HG03159 (cell line): ENCODE data around the gene KRTAP10-11.
"Not testable (repeated sequence)": the region's sequence is repeated elsewhere in the genome, so short reads cannot be mapped to it uniquely, and the experiment has no call there.

Source experiments
- ATAC-seq: cut with Tn5 transposase; IDR thresholded peaks from one replicate; pipeline ENCODE4 v1.9.1; 2021; ENCODE audit warnings: mild to moderate bottlenecking, moderate library complexity; ENCODE audit not compliant: unreplicated experiment

The KRTAP10-11 gene

DNA sequence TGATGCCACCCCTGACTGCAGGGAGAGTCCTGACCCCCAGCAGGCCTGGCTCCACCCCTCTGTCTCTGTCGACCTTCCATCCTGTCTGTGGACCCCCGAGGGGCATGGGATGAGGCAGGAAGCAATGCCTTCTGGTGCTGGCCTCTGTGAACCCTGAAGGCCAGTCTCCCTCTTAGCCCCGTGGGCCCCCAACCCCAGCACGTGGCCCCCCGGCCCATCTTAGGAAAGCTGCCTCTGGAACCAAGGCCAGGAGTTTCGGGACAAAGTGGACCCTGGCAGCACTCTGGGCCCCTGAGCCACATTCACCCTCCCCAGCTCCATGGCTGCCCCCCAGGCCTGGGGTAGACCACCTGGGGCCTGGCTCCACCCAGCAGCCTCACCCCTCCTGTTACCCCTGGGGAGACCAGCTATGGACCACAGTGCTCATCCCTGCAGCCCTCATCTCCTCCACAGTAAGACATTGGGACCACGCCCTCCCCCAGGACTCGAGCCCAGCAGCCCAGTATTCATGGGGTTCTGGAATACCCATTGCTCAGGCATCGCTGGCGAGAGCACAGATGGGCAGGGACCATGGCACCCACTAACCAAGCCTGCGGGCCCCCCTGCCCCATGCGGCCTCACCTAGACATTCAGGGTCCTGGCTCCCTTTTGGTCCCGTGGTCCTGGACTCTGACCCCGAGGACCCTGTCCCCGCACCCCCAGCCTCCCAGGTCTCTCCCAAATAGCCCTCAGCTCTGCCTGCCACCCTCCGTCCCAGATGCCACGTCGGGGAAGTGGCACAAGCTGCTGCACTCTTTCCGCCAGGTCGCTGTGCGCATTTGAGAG, 7.5 kb upstream of the KRTAP10-11 start:
- not testable (repeated sequence) for ATAC-seq

DNA sequence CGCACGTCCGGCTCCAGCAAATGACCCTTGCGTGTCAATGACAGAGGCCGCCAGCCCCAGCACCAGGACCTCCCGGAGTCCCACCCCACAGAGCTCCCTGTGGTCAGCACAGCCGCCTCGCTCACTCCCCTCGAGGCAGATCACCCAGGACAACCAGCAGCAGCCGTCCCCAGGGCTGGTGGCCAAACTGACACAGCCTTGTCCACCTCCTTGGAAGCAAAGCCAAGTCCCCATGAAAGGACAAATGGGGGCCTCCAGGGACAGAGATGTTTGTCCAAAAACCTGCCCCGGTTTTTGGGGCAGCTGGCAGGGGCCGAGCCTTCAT, 6.9 kb upstream of the KRTAP10-11 start:
- no peak for ATAC-seq

DNA sequence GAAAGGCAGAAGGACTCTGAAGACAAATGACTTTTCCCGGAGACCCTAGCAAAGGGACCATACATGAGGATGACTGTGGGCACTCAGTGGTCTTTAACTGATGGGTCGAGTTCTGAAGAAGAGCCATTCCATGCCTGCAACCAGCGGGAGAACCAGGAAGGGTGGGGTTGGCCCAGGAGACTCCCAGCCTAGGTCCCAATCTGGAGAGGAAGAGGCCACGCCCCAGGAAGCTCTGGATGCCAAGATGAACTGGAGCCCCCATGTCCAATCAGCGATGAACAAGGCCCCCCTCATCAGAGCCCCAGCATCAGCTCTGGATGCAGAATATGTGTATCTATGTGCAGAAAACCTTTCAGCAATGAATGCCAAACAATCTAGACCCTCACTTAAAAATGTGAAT, 5.5 kb upstream of the KRTAP10-11 start:
- ATAC-seq, result no peak

DNA sequence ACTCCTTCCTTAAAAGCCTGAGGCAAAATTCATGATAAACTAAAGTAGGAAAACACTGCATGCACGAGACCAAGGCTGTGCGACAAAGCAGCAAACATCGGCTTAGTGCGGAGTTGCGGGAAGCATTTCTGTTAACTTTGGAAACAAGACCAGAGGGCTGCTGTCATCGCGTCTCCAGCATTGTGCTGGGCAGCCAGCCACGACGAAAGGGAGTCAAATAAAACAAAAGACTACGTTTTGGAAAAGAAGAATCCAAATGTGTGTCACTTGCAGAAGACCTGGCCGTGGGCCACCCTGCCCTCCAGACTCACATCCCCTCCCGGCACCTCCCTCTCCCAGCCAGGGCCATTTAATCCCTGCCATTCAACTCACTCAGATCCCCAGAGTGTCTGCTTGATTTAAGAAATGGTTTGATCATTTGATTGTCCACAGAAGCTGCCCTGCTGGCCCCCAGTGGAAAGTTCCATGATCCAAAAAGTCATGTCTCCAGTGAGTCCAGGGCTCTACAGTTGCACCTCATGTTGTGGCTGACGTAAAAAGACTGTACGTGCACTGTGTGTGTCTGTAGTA, 2.4 kb upstream of the KRTAP10-11 start:
- ATAC-seq, result no peak

DNA sequence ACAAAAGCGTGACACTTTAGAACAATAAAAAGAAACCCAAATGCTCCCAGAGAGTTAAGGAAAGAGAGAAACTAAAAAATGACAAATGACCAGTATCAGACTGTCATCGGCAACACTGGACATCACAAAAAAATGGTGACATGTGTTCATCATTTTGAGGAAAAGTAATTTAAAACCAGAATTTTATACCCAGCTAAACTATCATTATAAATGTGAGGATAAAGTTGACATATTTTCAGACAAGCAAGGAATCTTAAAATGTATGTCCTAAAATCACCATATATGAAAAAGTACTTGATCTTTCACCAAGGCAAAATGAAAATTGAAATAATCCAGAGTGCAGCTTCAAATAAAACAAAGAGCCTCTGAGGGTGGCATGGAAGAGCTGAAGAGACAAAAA, 1.3 kb upstream of the KRTAP10-11 start:
- ATAC-seq, result no peak

GRCh38 chr21:44647222-44647552, 973 bp downstream of the KRTAP10-11 start:
- ATAC-seq, result no peak

GRCh38 chr21:44648557-44649311, 2.5 kb downstream of the KRTAP10-11 start:
- no peak for ATAC-seq

- ATAC-seq, result no peak
These were observed 3.4 kb downstream of the KRTAP10-11 start for GRCh38 chr21:44649521-44650100.

GRCh38 chr21:44650265-44650972, 4.2 kb downstream of the KRTAP10-11 start:
- ATAC-seq, result no peak

DNA sequence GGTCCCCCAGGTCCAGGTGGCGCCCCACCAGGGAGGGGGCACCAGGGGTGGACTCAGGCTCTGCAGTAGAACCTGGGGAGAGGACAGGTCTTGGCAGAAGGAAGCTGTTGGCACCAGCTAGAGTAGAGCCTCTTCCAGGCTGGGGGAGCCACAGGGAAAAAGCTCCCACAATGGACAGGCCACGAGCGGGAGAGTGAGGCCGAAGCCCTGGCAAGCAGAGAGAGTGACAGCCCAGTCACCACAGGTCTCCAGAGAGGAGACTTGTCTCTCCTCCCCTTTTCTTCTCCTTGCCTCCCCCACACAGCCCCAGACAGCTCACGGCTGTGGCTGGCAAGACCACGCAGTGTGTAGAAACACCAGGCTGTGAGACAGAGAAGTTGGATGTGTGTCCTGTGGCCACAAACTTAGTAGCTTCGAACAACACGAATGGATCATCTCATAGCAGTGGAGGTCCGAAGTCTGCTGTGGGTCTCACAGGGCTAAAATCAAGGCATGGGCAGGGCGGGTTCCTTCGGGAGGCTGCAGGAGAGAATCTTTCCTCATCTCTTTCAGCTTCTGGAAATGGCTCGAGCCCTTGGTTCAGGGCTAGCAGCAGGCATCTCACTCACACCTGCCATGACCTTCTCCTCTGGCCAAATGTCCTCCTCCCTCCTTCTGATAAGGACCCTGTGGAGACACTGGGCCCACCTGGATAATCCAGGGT, 4.9 kb downstream of the KRTAP10-11 start:
- ATAC-seq, result no peak

DNA sequence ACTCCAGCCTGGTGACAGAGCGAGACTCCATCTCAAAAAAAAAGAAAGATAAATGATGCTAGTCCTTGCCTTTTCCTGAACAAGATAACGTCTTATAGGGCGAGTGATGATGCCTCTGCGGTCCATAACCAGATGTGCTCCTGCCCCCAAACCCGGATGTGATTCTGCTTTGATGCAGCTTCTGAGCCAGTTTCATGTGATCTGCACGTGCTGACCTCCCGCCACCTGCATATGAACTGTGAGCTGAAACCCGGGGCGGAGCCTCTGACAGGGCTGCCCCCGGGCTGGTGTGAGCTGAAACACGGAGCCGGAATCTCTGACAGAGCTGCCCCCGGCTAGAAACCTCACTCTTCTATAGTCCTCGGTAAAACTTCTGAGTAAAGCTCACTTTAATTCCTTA, 6.9 kb downstream of the KRTAP10-11 start:
- no peak for ATAC-seq

GRCh38 chr21:44653656-44654575, 7.7 kb downstream of the KRTAP10-11 start:
- no peak for ATAC-seq

- no peak for ATAC-seq
These were observed 8.5 kb downstream of the KRTAP10-11 start, which contains the start of gene KRTAP12-4 for GRCh38 chr21:44654576-44655175. Gene KRTAP12-4, minus strand, starts transcription at chr21:44654659. Its CDS starts 45 bp downstream, at chr21:44654614.

DNA sequence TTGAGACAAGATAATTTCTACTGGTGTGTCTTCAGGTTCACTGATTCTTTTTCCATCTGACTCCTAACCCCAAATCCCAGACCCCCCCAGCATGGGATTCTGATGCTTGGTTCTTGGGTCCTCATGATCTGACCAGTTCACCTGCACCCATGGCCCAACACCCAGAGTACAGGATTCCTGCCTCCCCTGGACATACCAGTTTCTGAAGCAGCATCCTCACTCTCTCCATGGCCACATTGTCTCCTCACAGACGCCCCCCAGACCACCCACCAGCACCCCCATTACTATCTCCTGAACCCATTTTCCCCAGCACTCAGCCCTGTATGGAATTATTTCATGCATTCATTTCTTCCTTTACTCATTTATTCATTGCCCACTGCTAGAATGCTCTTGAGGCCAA, 10.7 kb downstream of the KRTAP10-11 start:
- no peak for ATAC-seq

GRCh38 chr21:44657635-44658540, 11.7 kb downstream of the KRTAP10-11 start, which contains the start of gene KRTAP12-3:
Gene KRTAP12-3, plus strand, starts transcription at chr21:44657932. Its CDS starts 48 bp downstream, at chr21:44657980.
- no peak for ATAC-seq

DNA sequence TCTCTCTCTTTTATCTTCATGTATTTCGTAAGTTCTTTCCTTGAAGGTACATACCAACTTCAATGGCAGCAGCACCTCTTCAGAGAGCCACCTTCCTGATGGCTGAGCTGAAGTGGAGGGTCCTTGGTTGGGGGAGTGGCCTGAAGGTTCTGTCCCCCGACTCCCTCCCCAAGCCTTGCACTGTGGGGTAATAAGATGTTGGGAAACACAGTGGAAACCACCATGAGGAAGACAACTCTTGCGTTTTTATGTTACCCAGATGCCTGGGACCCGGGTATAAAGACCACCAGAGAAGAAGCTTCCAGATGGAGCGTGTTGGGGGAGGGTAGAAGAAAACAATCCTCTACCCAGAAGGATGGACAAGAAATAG, 12.3 kb downstream of the KRTAP10-11 start:
- no peak for ATAC-seq

- ATAC-seq, result no peak
These were observed 12.8 kb downstream of the KRTAP10-11 start for GRCh38 chr21:44658913-44659595.
